Karpas-422 (cell line): ENCODE data around the gene GNPAT. TPM values are rescaled to one million over a fixed set of nuclear protein-coding genes. Genes with fewer than 3 reads are reported as not detected.

Source experiments
- DNase-seq: peaks from one replicate; pipeline ENCODE4 v3.0.0-alpha.2; 2015
- H2AFZ ChIP-seq: fragments of 200-600 bp; sonication (generic); 2 replicates; pipeline ENCODE4 v1.6.1; 2014; ENCODE audit warnings: antibody characterized with exemption, low read length, mixed read lengths
- H3K27ac ChIP-seq: fragments of 200-600 bp; sonication (generic); 2 replicates; pipeline ENCODE4 v1.5.1; 2014; ENCODE audit warnings: mild to moderate bottlenecking, low read length, moderate library complexity
- H3K27me3 ChIP-seq: fragments of 200-600 bp; sonication (generic); 2 replicates; pipeline ENCODE4 v1.6.1; 2014; ENCODE audit warnings: low read length, mixed read lengths
- H3K36me3 ChIP-seq: fragments of 200-600 bp; sonication (generic); 2 replicates; pipeline ENCODE4 v1.6.1; 2014; ENCODE audit warnings: low read length, mixed read lengths; ENCODE audit not compliant: insufficient read depth
- H3K4me1 ChIP-seq: fragments of 200-600 bp; sonication (generic); 2 replicates; pipeline ENCODE4 v1.6.1; 2014; ENCODE audit warnings: mild to moderate bottlenecking, low read length, mixed read lengths
- H3K4me2 ChIP-seq: fragments of 200-600 bp; sonication (generic); 2 replicates; pipeline ENCODE4 v1.6.1; 2014; ENCODE audit warnings: low read length, low read depth, mild to moderate bottlenecking; ENCODE audit not compliant: poor library complexity, severe bottlenecking
- H3K4me3 ChIP-seq: fragments of 200-600 bp; sonication (generic); 2 replicates; pipeline ENCODE4 v1.5.1; 2014; ENCODE audit warnings: mild to moderate bottlenecking, antibody characterized with exemption, low read length, mixed read lengths
- H3K79me2 ChIP-seq: fragments of 200-600 bp; sonication (generic); 2 replicates; pipeline ENCODE4 v1.6.1; 2014; ENCODE audit warnings: mild to moderate bottlenecking, low read length, mixed read lengths
- H3K9ac ChIP-seq: fragments of 200-600 bp; sonication (generic); 2 replicates; pipeline ENCODE4 v1.6.0; 2014; ENCODE audit warnings: low read length
- H3K9me2 ChIP-seq: fragments of 200-600 bp; sonication (generic), shearing (Covaris generic); replicated peaks from 2 replicates; pipeline ENCODE4 v1.6.0; 2014; ENCODE audit warnings: mild to moderate bottlenecking, low read length, moderate library complexity; ENCODE audit not compliant: insufficient read depth
- H3K9me3 ChIP-seq: fragments of 300-700, 200-600 bp; sonication (generic); 2 replicates; pipeline ENCODE4 v1.6.1; 2014; ENCODE audit warnings: low read length, mixed read lengths
- H4K20me1 ChIP-seq: fragments of 200-600 bp; sonication (generic); 2 replicates; pipeline ENCODE4 v1.6.1; 2014; ENCODE audit warnings: mild to moderate bottlenecking, antibody characterized with exemption, low read length, low read depth; ENCODE audit not compliant: insufficient read depth
- total RNA-seq: library from RNA; depleted of rRNA; stranded (reverse); fragments of >200 nt; shearing (Covaris generic); gene quantifications from 2 replicates; pipeline ENCODE4 v1.2.3, GENCODE V29; 2014; ENCODE audit warnings: low replicate concordance; rRNA removed

GNPAT gene
- total RNA-seq = 32.6 and 36.0 TPM in 2 replicates

DNA sequence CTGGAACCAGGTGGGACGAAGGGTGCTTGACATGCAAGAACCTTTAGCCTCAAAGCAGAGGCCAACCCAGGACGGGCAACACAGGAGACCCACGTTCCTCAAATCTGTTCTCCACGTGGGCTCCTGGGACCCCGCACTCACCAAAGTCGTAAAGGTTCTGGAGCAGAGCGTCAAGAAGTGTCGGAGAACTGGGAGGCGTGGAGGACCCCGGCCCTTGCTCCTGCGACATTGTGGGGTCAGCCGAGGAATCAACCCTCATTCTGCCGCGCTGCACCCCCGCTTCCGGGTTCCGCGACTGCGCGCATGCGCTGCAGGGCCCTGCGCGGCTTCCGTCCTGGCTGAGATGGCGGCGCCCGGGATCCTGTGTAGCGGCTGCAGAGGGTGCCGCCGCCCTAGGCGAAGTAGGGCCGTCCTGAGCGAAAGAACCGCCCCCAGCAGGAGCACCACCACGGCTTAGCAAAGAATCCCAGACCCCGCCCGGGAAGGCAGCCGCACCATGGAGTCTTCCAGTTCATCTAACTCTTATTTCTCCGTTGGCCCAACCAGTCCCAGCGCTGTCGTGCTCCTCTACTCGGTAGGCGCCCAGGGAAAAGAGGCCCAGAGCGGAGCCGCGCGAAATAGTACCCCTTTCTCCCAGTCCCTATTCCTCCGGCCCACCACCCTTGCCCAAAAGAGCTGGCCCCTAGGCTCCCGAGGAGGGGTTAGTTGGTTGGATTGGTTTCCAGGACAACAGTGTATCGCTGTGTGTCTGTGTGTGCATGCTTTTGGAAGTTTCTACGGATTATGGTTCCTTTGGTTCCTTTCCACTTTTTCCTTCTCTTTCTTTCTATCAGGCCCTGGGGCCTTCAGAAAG is at the start of gene GNPAT:
TSS of gene GNPAT (plus strand) at position 330 of the 853 bp plus-strand sequence. CDS start at position 497, 167 bp downstream.
- H3K79me2 ChIP-seq = peaks cover 93% of the 10 kb centered on the region
- no peaks in the 10 kb centered on the region for H3K27me3 ChIP-seq
- H2AFZ ChIP-seq = peak within 1 kb of the TSS; percentile 18; the same call in 1 of the 2 replicates
- peaks cover 31% of the 10 kb centered on the region for H3K4me1 ChIP-seq
- H3K9me2 ChIP-seq = no peaks in the 10 kb centered on the region
- H3K4me2 ChIP-seq = peak within 1 kb of the TSS; percentile 100
- peak within 1 kb of the TSS; percentile 39 for H3K27ac ChIP-seq
- peak within 1 kb of the TSS; percentile 96 for H3K4me3 ChIP-seq
- H3K9ac ChIP-seq = peak within 1 kb of the TSS; percentile 96
- H3K9me3 ChIP-seq = no peaks in the 10 kb centered on the region
- peak; percentile 96 for DNase-seq
- H3K36me3 ChIP-seq = peaks cover 27% of the 10 kb centered on the region
- H4K20me1 ChIP-seq = no peaks in the 10 kb centered on the region

DNA sequence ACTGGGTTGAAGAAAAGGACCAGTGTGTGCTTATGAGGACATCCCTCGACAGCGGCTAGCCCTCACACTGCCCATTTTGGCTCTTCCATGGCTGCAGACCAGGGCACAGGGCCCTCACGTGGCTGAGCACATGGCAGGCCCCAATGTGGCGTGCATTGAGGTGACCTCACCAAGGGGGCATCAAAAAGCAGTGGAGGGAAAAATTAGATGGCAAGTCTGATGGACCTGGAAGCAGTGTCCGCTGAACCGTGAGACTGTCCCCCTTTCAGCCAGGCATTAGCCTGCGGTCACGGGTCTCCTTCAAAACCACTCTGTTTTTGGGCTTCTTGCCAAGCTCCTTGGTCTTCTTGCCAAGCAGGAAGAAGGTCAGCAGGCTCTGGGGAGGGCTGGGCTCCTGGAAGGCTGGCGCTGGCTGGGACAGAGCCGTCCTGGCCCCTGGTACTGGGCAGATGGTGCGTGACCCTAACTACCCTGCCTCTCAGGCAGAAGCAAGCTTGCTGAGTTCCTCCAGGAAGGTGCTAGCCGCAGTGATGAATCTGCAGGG is 48.3 kb upstream of the GNPAT start:
- Histone ChIP-seq H4K20me1 (no peaks in the 10 kb centered on the region), H3K79me2 (no peaks in the 10 kb centered on the region), H3K9ac (no peak overlapping the region), H3K4me3 (no peak overlapping the region), H3K9me3 (no peaks in the 10 kb centered on the region), H2AFZ (no peak overlapping the region), H3K27me3 (no peaks in the 10 kb centered on the region), H3K27ac (no peak overlapping the region), H3K4me1 (peaks cover 7% of the 10 kb centered on the region; the same call in 1 of the 2 replicates), H3K4me2 (no peak overlapping the region), H3K9me2 (no peaks in the 10 kb centered on the region), H3K36me3 (no peaks in the 10 kb centered on the region)
- DNase-seq = no peak

DNA sequence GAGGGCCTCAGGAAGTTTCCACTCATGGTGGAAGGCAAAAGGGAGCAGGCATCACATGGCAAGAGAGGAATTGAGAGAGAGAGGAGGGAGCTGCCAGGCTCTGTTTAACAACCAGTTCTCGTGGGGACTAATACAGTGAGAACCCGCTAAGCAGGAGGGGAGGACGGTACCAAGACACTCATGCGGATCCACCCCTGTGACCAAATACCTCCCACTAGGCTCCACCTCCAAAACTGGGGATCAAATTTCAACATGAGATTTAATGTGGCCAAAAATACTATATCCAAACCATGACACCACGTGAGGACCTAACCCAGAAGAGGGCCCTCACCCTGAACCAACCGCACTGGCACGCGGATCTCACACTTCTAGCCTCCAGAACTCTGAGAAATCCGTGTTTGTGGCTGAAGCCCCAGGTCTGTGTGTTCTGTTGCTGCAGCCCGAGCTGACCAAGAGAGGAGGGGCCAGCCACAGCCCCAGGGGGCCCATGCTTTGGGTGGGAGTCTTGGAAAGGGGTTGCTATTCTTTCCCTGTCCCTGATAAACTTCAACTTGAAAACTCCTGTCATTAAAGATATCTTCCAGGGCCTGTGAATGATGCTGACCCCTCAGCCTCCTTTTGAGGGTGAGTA is 47.2 kb upstream of the GNPAT start:
- Histone ChIP-seq H3K9me3 (no peaks in the 10 kb centered on the region), H3K27me3 (no peaks in the 10 kb centered on the region), H3K36me3 (no peaks in the 10 kb centered on the region), H3K79me2 (no peaks in the 10 kb centered on the region), H3K9ac (no peak overlapping the region), H3K27ac (no peak overlapping the region), H3K9me2 (no peaks in the 10 kb centered on the region), H3K4me3 (no peak overlapping the region), H2AFZ (no peak overlapping the region), H3K4me2 (no peak overlapping the region), H3K4me1 (peaks cover 7% of the 10 kb centered on the region; the same call in 1 of the 2 replicates), H4K20me1 (no peaks in the 10 kb centered on the region)
- no peak for DNase-seq

DNA sequence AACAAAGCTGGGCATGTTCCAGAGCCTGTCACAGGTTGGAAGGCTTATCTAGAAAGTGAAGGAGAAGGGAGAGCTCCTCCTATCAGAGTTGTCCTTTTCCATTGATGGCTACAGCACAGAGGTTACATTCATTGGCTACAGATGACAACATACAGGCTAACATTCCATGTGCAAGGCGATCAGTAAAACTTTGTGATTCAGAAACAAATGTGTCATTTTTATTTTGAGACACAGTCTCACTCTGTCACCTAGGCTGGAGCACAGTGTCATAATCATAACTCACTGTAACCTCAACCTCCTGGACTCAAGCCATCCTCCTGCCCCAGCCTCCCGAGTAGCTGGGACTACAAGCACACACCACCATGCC is 46.6 kb upstream of the GNPAT start:
- H2AFZ ChIP-seq = no peak overlapping the region
- no peaks in the 10 kb centered on the region for H3K9me3 ChIP-seq
- H3K36me3 ChIP-seq = no peaks in the 10 kb centered on the region

DNA sequence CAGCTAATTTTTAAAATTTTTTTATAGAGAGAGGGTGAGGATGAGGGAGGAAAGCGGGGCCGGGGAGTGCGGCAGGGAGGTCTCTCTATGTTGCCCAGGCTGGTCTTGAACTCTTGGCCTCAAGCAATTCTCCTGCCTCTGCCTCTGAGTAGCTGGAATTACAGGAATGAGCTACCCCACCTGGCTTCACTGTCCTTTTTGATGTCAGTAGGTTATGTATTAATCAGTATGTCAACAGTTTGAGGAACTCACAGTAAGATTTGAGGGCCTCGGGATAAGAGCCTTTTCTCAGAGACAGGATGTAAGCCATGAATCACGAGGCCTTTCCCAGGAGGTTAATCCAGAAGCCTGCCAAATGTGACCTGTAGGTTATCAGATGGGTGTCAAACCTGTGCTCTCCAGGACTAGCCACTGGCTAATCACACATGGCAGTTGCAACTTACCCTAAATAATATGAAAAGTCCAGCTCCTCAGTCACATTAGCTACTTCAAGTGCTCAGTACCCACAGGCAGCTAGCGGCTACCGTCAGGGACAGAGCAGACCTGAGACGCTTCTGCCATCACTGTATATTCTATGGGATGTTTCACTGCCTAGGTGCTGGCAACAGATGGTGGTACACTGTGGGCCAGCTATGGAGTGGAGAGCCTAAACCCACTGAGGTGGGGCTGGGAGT is 46.0 kb upstream of the GNPAT start:
- no peak overlapping the region for H3K27ac ChIP-seq
- no peaks in the 10 kb centered on the region for H3K79me2 ChIP-seq
- no peaks in the 10 kb centered on the region for H4K20me1 ChIP-seq
- no peaks in the 10 kb centered on the region for H3K27me3 ChIP-seq
- no peak for DNase-seq
- no peaks in the 10 kb centered on the region for H3K9me2 ChIP-seq
- H3K4me2 ChIP-seq = no peak overlapping the region
- H3K4me3 ChIP-seq = no peak overlapping the region
- H3K9me3 ChIP-seq = no peaks in the 10 kb centered on the region
- H3K4me1 ChIP-seq = peaks cover 7% of the 10 kb centered on the region; the same call in 1 of the 2 replicates
- no peak overlapping the region for H2AFZ ChIP-seq
- H3K36me3 ChIP-seq = no peaks in the 10 kb centered on the region
- no peak overlapping the region for H3K9ac ChIP-seq

More for the DNA sequence above, 46.6 kb upstream of the GNPAT start:
- Histone ChIP-seq H3K4me3 (no peak overlapping the region), H3K4me1 (peaks cover 7% of the 10 kb centered on the region; the same call in 1 of the 2 replicates), H4K20me1 (no peaks in the 10 kb centered on the region), H3K9me2 (no peaks in the 10 kb centered on the region), H3K4me2 (no peak overlapping the region), H3K27ac (no peak overlapping the region), H3K27me3 (no peaks in the 10 kb centered on the region), H3K9ac (no peak overlapping the region), H3K79me2 (no peaks in the 10 kb centered on the region)
- DNase-seq = no peak

DNA sequence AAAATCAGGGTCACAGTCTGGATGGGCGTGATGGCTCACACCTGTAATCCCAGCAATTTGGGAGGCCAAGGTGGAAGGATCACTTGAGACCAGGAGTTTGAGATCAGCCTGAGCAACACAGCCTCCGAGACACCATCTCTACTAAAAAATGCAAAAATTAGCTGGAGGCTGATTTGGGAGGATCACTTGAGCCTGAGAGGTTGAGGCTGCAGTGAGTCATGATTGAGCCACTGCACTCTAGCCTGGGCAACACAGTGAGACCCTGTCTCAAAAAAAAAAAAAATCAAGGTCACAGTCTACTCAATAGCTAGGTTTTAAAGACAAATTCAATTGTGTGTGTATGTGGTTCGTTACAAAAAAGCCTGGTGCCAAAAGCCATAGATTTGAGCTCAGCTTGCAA is 44.7 kb upstream of the GNPAT start:
- H3K4me2 ChIP-seq = no peak overlapping the region
- no peaks in the 10 kb centered on the region for H3K36me3 ChIP-seq
- H4K20me1 ChIP-seq = no peaks in the 10 kb centered on the region
- H2AFZ ChIP-seq = no peak overlapping the region
- H3K4me1 ChIP-seq = peaks cover 7% of the 10 kb centered on the region; the same call in 1 of the 2 replicates
- no peaks in the 10 kb centered on the region for H3K27me3 ChIP-seq
- H3K9me3 ChIP-seq = no peaks in the 10 kb centered on the region
- no peak overlapping the region for H3K4me3 ChIP-seq
- H3K79me2 ChIP-seq = no peaks in the 10 kb centered on the region
- no peaks in the 10 kb centered on the region for H3K9me2 ChIP-seq
- no peak overlapping the region for H3K27ac ChIP-seq
- H3K9ac ChIP-seq = no peak overlapping the region
- no peak for DNase-seq

DNA sequence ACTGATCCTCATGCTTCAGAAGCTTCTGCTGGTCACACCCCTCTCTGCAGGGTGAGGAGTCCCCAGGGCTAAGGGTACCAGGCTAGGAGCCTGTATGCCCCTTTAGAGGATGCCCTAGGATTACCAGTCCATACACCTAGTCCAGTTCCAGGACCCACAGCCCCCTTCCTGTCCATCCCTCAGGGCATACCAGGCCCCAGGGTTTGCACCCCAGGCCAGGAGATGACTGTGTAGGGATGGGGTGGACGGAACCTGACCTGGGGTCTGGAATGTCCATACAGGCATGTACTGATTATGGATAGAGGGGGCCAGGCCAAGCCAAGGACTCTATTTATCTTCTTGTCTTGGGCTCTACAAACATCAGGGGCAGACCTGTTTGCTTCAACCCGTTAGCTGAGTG is 44.3 kb upstream of the GNPAT start:
- no peaks in the 10 kb centered on the region for H3K9me3 ChIP-seq
- H3K79me2 ChIP-seq = no peaks in the 10 kb centered on the region
- no peak overlapping the region for H3K4me3 ChIP-seq

DNA sequence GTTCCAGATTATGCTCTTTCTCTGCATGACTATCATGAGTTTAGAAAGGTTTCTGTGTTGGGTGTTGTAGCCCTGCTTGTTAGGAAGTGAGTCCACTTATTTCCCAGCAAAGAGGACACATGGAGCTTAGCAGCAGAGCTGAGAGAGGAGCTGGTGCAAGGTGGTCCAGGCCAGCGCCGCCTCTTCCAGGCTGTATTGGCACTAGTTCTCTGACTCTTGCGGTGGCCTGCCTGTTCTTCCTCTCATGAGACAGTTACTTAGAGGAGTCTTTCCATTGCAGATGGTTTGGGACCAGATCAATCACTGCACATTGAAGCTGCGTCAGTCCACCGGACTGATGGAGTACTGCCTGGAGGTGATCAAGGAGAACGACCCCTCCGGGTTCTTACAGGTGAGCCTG is 41.1 kb upstream of the GNPAT start:
- no peak for DNase-seq
- H3K27me3 ChIP-seq = no peaks in the 10 kb centered on the region
- H3K9me3 ChIP-seq = no peaks in the 10 kb centered on the region
- H4K20me1 ChIP-seq = no peaks in the 10 kb centered on the region
- H3K27ac ChIP-seq = no peak overlapping the region
- no peak overlapping the region for H2AFZ ChIP-seq
- H3K9me2 ChIP-seq = no peaks in the 10 kb centered on the region
- H3K4me1 ChIP-seq = no peaks in the 10 kb centered on the region
- no peak overlapping the region for H3K4me2 ChIP-seq
- H3K79me2 ChIP-seq = no peaks in the 10 kb centered on the region
- H3K36me3 ChIP-seq = no peaks in the 10 kb centered on the region
- H3K4me3 ChIP-seq = no peak overlapping the region
- no peak overlapping the region for H3K9ac ChIP-seq

More for the DNA sequence above, 44.3 kb upstream of the GNPAT start:
- H3K4me1 ChIP-seq = peaks cover 7% of the 10 kb centered on the region; the same call in 1 of the 2 replicates
- H3K27ac ChIP-seq = no peak overlapping the region
- no peak overlapping the region for H2AFZ ChIP-seq
- no peaks in the 10 kb centered on the region for H4K20me1 ChIP-seq
- H3K36me3 ChIP-seq = no peaks in the 10 kb centered on the region
- H3K9me2 ChIP-seq = no peaks in the 10 kb centered on the region
- DNase-seq = no peak
- no peak overlapping the region for H3K9ac ChIP-seq
- H3K27me3 ChIP-seq = no peaks in the 10 kb centered on the region
- H3K4me2 ChIP-seq = no peak overlapping the region
